Upper lobe of right lung (tissue), 1 donor: Measurements from ENCODE around the gene WNT9B. TPM values are rescaled to one million over a fixed set of nuclear protein-coding genes. Genes with fewer than 3 reads are reported as not detected.

ENCODE experiments used
- ATAC-seq: fragments of 200-7000 bp; cut with Tn5 transposase; one replicate; pipeline ENCODE4 v1.9.1; 2020; ENCODE audit warnings: mild to moderate bottlenecking, moderate library complexity
- DNase-seq: peaks from one replicate; pipeline ENCODE4 v3.0.0-alpha.2; 2020
- H3K27ac ChIP-seq: fragments of 200-600 bp; one replicate; pipeline ENCODE4 v1.8.0; 2022
- H3K27me3 ChIP-seq: fragments of 200-600 bp; one replicate; pipeline ENCODE4 v1.8.0; 2022; ENCODE audit warnings: mild to moderate bottlenecking
- H3K36me3 ChIP-seq: fragments of 200-600 bp; one replicate; pipeline ENCODE4 v1.8.0; 2022
- H3K4me1 ChIP-seq: fragments of 200-600 bp; one replicate; pipeline ENCODE4 v1.8.0; 2022
- H3K4me3 ChIP-seq: fragments of 200-600 bp; one replicate; pipeline ENCODE4 v1.8.0; 2022; ENCODE audit warnings: mild to moderate bottlenecking
- H3K9me3 ChIP-seq: fragments of 200-600 bp; one replicate; pipeline ENCODE4 v1.8.0; 2022
- intact Hi-C: fragments of 100-400 bp; cut with DNase I; formaldehyde crosslinking; loops from one replicate; pipeline ENCODE4 v1.11.0; 2022
- total RNA-seq: library from RNA; stranded (reverse); fragmentation: NEBNext Ultra II Directional; extraction: Animal tissue kit (Norgen Biotek cat#: 25700); gene quantifications from one replicate; pipeline ENCODE4 v1.2.1, GENCODE V29; 2021
- TF ChIP-seq, protein P1 (sequence below): fragments of 200-600 bp; IDR thresholded peaks from one replicate; pipeline ENCODE4 v1.8.0; 2022; ENCODE audit warnings: antibody characterized with exemption
- donor health status: DM: no; HTN: yes; CAD: no; lungs with severe emphysema.

Gene WNT9B
- total RNA-seq, 1 donor from 2014 or later: 2.0 TPM

DNA sequence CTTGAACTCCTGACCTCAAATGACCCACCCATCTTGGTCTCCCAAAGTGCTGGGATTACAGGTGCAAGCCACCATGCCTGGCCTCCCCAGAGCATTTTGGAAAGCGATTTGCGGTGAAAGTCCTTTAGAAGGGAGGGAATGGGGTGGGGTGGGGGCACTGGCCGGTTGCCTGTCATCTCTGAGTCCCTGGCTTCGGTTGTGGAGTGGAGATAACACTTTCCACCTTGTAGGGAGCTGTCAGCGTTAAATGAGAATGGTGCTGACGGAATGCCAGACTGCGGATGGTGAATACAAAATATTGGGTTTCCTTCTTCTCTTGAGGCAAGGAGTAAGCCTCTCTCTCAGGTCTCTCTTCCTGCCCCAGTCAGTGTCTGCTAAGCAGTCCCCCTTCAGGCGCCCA is 27.7 kb upstream of the WNT9B start:
- Histone ChIP-seq H3K4me3 (no peak overlapping the region), H3K9me3 (no peaks in the 10 kb centered on the region), H3K4me1 (peaks cover 15% of the 10 kb centered on the region), H3K27me3 (peaks cover 52% of the 10 kb centered on the region), H3K36me3 (no peaks in the 10 kb centered on the region), H3K27ac (no peak overlapping the region)
- no peak for DNase-seq
- ATAC-seq: no peak
- TF ChIP-seq, protein P1, sequence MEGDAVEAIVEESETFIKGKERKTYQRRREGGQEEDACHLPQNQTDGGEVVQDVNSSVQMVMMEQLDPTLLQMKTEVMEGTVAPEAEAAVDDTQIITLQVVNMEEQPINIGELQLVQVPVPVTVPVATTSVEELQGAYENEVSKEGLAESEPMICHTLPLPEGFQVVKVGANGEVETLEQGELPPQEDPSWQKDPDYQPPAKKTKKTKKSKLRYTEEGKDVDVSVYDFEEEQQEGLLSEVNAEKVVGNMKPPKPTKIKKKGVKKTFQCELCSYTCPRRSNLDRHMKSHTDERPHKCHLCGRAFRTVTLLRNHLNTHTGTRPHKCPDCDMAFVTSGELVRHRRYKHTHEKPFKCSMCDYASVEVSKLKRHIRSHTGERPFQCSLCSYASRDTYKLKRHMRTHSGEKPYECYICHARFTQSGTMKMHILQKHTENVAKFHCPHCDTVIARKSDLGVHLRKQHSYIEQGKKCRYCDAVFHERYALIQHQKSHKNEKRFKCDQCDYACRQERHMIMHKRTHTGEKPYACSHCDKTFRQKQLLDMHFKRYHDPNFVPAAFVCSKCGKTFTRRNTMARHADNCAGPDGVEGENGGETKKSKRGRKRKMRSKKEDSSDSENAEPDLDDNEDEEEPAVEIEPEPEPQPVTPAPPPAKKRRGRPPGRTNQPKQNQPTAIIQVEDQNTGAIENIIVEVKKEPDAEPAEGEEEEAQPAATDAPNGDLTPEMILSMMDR: no peak
- intact Hi-C loops: no loop called here

DNA sequence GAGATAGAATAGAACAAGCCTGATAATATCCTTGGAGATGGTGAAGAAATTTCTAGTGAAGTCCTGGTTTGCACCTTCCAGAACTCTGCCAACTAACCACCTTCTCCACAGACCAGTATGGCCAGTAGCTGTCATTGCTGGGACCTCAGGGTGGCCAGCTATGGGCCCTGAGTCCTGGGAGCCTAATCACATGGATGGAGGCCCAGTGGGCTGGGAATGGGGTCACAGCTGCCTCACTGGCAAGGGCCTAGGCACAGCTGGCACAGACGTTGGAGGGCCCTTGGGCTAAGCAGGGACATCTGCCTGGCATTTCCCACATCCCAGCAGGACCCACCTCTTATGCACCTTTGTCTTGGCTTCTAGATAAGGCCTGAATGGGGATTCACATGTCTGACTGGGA is 25.3 kb upstream of the WNT9B start:
- H3K27ac ChIP-seq: no peak overlapping the region
- no peaks in the 10 kb centered on the region for H3K4me1 ChIP-seq
- DNase-seq: no peak
- H3K9me3 ChIP-seq: no peaks in the 10 kb centered on the region
- intact Hi-C loops: no loop called here
- TF ChIP-seq, protein P1: no peak
- no peak for ATAC-seq
- H3K36me3 ChIP-seq: no peaks in the 10 kb centered on the region
- H3K27me3 ChIP-seq: peaks cover 28% of the 10 kb centered on the region
- no peak overlapping the region for H3K4me3 ChIP-seq

DNA sequence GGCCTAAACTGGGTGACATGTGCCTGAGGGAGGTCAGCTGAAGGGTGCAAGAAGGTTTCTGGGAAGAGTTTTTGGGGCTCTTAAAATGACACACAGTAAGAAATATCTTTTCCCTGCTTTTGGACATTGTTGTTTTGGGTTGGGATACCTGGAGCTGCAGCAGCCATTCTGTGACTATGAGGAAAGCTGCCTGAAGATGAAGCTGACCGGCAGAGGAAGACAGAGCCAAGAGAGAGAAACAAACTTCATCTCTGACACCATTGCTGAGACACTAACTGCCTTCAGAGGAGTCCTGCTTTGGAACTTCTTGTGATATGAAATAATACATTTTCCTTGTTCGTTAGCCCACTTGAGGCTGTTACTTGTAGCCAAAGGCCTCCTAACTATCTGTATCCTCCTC is 24.1 kb upstream of the WNT9B start:
- ATAC-seq (no peak), DNase-seq (no peak)
- Histone ChIP-seq H3K27ac (no peak overlapping the region), H3K4me1 (no peaks in the 10 kb centered on the region), H3K4me3 (no peak overlapping the region), H3K27me3 (peaks cover 16% of the 10 kb centered on the region), H3K36me3 (no peaks in the 10 kb centered on the region), H3K9me3 (no peaks in the 10 kb centered on the region)
- intact Hi-C loops: no loop called here
- TF ChIP-seq, protein P1: no peak

DNA sequence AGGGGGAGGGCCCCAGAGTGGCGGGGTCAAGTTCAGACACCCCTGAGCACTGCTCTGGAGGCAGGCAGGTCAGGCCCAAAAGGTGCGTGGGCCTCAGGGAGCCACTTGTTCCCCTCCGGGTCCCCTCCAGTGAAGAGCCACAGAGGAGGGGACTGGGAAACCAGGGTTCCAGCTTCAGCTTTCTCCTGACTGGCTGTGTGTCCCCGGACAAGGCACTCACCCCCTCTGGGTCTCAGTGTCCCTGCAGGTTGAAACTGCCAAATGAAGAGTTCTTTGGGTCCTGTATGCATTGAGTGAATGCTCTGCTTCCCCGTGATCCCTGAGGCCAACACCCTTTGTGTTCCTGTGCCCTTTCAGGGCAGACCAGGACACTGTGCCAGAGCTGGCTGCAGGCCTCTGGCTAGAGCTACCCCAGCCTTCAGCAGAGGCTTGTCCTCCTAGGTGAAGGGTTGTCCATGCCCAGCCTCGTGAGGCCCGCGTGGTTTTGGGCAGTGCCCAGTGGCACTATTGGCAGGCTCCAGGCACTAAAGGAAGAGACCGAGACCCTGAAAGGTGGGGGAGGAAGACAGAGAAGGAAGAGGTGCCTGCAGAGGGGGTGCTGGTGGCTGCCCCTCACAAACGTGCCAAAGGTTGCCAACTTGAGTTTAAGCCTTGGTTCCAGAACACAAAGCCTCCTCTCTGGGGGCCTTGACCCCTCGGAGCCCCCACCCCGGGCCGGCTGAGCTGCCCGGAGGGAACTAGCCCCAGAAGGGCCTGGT is 19.6 kb upstream of the WNT9B start:
- ATAC-seq (no peak), DNase-seq (no peak)
- intact Hi-C loops: no loop called here
- no peak overlapping the region for H3K27ac ChIP-seq
- H3K27me3 ChIP-seq: no peaks in the 10 kb centered on the region
- H3K4me1 ChIP-seq: no peaks in the 10 kb centered on the region
- no peak overlapping the region for H3K4me3 ChIP-seq
- H3K9me3 ChIP-seq: no peaks in the 10 kb centered on the region
- no peaks in the 10 kb centered on the region for H3K36me3 ChIP-seq
- TF ChIP-seq, protein P1: no peak

DNA sequence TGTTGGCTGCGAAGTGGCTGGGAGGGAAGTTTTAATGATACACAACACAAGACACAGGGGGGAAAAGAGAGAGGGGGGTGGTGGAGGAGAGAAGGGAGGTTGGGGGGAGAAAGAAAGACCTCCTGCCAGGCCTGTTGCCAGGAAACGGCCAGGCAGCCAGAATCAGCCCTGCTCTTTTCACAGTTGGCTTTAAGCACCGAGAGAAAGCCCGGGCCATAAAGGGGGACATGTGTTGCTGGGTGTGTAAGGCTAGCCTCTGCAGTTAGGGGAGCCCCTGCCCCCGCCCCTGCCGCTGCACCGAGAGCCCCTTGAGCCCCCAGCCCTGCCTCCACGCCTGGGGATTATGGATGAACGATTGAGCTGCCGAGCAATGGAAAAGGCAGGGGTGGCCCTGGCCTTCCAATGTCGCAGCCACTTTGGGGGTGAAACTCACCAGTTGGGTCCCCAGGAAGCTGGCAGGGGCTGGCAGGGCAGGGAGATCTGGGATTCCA is 19.0 kb upstream of the WNT9B start:
- intact Hi-C loops: no loop called here
- no peaks in the 10 kb centered on the region for H3K27me3 ChIP-seq

More for the DNA sequence above, 19.0 kb upstream of the WNT9B start:
- no peak overlapping the region for H3K4me3 ChIP-seq
- no peaks in the 10 kb centered on the region for H3K9me3 ChIP-seq
- H3K27ac ChIP-seq: no peak overlapping the region
- no peaks in the 10 kb centered on the region for H3K4me1 ChIP-seq
- DNase-seq (no peak), ATAC-seq (no peak)
- no peaks in the 10 kb centered on the region for H3K36me3 ChIP-seq
- TF ChIP-seq, protein P1: no peak
